MV-4-11 (cell line): Measurements from ENCODE around the gene DAP.
"Not testable (repeated sequence)": the region's sequence is repeated elsewhere in the genome, so short reads cannot be mapped to it uniquely, and the experiment has no call there.

Source experiments
- DNase-seq: peaks from one replicate; lab custom pipeline; 2025; lab: John Stamatoyannopoulos, UW

DAP gene

GRCh38 chr5:10672146-10673016 is 88.7 kb downstream of the DAP start:
- no peak for DNase-seq

DNA sequence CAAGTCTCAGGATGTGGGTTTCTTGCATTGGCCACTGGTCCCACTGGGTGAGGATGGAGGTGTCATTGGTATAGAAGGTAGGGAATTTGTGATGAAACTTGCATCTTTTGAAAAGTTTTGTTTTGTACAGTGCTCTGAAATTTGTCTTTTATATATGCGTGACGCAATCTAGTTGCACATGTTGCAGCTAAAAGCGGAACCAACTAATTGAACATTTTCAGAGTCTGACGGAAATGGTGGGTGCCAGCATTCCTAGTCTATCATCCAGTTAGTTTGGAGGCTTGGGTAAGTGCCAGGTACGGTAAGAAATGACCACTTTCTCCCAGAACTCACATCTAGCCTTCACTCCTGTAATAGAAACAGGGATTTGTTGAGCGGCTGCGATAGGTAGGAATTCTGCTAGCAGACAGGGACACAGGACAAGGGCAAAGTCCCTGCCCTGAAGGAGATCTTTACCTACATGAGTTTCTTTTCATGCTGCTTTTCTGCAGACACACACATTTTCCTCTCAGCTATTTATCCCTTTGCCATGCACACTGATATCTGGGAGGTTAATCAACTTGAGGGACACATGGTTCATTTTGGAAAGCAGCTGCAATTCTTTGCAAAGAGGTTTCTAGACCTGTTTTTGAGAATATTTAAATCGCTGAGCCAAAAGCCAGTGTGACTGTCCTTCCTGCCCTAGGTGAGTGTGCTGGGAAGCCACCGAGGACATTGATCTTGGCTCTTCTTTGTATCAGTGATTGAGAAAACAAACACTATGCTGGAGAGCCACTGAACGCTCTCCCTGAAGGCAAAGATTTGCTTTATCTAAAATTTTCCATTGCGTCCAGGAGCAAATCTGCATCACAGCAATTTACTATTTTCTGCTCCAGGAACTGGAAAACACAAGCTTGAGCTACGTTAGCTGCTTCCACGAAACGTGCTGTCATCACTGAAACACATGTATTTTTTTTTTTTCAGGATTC is 89.7 kb downstream of the DAP start:
- peak; percentile 74 for DNase-seq

GRCh38 chr5:10669983-10670382 is 91.1 kb downstream of the DAP start:
- no peak for DNase-seq

GRCh38 chr5:10668697-10669096 is 92.3 kb downstream of the DAP start:
- DNase-seq: no peak

- no peak for DNase-seq
Measured at GRCh38 chr5:10667431-10668057, 93.5 kb downstream of the DAP start.

DNA sequence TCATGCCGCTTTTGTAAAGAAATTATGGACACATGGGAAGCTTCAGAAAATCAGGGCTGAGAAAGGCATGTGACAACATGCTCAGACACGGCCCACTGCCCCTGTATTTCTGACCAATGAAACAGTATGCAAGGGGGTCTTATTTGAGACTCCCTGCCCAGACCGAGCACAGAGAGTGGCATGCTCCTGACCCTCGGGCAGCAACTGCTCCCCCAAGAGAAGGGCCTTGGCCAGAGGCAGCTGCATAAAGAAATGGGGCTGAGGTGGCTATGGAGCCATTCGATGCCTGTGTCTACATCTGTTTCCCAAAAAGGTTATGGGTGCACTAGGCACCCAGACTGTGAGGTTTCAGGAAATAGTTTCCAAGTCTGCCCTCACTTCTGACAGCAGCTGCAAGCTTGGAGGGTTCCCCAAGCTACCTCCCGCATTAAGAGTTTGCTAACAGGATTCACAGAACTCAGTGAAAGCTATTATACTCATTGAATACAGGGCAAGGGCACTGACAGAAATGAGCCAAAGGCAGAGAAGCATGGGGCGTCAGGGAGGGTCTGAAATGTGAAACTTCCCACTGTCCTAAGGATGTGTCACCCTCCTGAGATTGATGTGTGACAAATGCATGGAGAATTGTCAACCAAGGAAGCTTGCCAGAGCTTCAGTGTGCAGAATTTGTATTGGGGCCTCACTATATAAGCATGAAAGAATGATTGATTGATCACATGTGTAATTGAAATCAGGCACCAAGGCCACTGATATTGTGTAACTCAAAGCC is 94.3 kb downstream of the DAP start:
- no peak for DNase-seq

DNA sequence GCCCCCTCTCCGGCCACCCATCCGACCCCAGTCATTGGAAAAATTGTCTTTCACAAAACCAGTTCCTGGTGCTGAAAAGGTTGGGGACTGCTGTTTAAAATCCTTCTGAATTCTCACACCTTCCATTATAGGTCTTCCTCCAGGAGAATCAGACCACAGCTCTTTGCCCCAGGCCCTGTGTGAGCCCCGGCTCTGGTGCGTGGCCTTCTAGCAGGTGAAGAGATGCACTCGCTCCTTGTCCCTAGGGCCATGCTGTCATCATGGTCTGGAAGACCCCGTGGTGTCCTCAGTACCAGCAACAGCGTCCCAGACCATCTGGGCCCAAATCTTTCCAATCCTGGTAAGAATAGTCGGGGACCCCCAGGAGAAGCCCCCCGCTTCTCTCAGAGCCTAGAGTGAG is 95.2 kb downstream of the DAP start:
- no peak for DNase-seq

DNA sequence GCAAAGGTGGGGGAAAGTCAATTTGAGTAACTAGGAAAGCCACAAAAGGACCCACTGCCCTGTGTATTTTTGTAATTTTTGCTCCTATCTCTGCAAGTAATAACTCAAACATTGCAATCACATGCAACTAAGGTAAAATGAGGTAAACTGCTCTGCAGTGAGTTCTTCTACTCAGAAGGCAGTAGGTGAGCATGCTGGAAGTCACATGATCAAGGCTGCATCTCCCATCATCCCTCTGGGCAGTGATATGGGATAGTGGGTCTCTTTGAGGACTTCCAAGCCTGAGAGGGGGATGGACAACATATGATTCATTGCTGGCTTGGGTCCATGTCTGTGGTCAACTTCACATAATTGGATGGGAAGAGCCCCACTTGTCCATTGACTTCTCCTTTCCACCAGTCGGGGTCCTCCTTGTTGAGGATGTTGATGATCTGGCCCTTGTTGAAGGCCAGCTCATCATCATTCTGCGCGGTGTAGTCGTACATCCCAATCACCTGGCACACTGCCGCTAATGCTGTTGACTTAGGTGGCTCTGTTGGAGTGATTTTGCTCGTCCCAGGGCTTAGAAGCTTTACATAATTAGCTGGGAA is 96.8 kb downstream of the DAP start:
- not testable (repeated sequence) for DNase-seq

- no peak for DNase-seq
Measured at GRCh38 chr5:10663489-10664179, 97.4 kb downstream of the DAP start.

DNA sequence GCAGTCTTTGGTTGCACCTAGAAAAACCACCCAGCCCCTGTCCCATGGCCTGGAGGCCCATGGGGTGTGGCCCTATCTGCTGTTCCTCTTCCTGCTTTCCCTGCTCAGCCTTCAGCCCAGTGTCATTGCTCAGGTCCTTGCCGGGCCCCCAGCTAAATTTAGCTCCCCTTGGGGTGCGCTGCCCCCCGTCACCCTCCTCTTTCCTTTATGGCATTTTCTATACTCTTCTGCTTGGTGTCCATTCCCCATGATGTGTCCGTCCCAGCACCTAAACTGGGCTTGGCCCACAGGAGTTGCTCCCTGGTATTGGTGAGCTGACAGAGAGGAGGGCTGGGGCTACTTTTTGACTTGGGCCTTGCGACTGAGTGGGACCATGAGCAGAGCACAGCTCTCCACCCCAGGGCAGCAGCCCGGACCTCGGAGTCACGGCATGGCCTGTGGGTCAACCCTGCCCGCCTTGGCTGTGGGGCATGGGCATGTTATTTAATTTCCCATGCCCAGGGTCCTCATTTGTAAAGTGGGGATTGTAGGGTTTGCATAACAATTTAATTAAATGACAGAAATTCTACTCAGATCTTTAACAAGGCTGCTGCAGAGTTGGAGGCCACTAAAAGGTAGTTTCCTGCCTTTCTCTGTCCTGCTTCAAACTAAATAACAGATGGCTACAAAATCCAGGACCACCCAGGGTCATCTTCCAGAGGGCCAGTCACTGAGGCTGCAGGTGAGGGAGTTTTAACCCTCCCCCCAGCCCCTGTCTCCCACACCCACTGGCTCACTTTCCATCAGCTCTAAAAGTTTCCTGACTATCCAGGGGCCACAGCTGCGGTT is 98.2 kb downstream of the DAP start:
- no peak for DNase-seq

DNA sequence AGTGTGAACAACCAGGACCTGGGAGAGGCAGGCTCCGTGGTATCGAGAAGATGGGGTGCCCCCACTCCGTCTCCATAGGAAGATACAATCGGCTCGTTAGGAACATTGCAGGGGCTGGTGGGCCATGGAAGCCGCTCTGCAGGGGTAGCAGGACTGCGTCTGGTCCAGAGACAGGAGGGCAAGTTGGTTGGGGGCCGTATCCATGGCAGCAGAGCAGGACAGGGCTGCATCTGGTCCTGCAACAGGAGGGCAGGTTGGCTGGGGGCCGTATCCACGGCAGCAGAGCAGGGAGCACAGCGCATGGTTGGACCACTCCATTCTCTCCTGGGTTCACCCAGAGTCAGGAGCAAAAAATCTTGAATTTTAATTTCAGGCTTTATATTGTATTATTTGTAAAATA is 99.0 kb downstream of the DAP start:
- DNase-seq: no peak

DNA sequence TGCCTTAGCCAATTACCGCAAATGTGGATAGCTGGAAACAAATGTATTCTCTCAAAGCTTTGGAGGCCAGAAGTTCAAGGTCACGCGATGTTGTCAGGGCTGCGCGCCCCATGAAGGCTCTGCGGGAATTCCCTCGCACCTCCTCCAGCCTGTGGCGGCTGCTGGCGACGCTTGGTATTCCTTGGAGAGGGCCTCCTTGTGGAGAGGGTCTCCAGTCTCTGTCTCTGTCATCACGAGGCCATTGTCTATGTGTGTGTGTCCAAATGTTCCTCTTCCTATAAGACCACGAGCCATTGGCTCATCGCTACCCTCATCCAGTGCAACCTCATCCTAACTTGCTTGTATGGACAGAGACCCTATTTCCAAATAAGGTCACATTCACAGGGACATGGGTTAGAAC is 99.6 kb downstream of the DAP start:
- DNase-seq: no peak

- no peak for DNase-seq
Measured at GRCh38 chr5:10660720-10661387, 100.2 kb downstream of the DAP start.

GRCh38 chr5:10660135-10660534 is 100.9 kb downstream of the DAP start:
- no peak for DNase-seq

DNA sequence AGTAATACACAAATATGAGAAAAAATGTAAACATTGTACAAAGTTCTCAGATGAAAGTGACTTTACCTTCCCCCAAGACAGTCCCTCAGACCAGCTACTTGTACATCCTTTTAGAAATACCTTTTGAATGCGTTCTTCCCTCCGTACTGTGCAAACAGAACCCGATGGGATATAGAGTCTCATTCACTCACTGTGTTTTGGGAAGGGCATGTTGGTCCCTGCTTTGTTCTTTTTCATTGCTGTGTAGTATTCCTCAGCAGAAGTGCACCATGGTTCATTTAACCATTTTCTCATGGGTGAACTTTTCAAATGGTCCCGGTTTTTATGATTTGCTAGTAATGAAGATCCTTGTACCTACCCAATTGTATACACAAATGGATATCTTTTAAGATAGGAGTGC is 102.8 kb downstream of the DAP start:
- no peak for DNase-seq

DNA sequence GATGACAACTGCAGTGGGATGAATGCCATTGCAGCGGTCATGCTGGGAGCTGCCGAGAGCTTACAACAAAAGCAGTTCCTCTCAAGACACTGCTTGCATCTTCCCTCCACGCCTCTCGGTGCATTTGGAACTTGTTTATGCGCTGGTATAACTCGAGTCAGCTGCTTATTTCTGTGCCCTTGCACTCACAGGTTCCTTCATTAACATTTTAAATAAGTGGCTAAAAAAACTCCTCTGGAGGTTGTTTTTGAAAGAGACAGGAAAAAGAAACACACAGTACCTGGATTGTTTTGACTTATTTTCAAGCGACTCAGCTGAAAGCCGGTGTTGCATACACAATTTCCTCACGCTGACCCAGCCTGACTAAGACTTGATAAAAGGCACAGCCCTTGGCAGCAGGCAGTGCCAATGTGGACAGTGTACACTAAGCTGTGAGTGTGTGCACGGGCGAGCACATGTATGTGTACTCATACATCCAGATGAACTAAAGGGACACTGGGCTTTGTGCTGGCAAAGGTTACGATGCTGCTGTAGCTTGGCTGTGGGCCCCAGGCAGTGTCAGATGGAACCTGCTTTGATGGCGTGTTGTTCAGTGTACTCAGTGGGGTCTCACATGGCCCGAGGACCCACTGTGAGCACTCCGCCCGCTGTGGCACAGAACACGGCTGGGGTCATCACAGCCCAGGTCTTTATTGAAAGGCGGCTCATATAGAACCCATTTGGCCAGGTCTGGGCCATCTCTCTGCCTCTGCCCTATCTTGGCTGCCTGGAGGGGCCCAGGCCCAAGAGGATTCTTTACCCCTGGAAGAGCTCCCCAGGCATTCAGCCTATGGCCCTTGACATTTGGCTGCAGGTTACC is 104.8 kb downstream of the DAP start:
- no peak for DNase-seq

DNA sequence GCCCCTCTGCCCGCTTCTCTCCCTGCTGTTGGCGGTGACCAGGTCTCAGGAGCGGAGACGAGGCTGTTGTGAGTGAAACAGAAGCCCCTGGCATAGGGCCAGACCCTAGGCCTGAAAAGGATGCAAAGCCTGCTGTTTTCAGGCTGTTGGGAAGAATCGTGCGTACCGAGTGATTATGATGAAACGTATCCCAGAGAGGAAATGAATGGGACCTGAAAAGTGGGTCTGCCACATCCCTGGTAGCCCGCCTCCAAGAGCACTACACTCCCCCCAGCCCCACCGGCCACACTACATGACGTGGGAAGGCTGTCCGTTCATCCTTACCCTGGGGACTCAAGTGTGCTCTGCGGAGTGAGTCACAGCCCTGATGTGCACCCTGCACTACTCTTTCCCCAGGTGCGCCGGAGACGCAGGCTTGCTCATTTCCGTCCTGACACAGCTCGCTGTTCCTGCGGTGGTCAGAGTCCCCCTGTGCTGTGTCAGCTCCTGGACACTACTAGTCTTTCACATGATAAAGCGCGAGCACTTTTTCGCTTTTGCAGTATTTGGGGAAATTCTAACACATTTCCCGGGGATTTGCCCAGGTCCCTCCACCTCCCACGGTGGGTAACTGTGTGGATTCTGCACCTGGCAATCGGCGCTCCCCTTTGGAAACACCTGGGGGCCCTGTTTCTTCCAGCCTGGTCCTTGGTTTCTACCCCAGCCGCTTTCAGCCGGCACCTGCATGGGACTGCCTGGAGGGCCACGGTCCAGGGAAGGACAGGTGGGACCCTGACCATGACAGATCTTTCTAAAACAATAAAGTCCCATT is 105.7 kb downstream of the DAP start:
- no peak for DNase-seq
